SK-N-MC (cell line): Measurements from ENCODE around the gene TK2.

Experiments
- DNase-seq: peaks from one replicate; pipeline ENCODE4 v3.0.0-alpha.2; 2011; ENCODE audit warnings: low read depth, low spot score
- H3K27ac ChIP-seq: fragments of 200-600 bp; sonication (generic); 2 replicates; pipeline ENCODE4 v1.5.1; 2016; ENCODE audit warnings: mixed run types
- H3K36me3 ChIP-seq: fragments of 200-600 bp; sonication (generic); 2 replicates; pipeline ENCODE4 v1.6.1; 2017; ENCODE audit warnings: antibody characterized with exemption, low read length, mixed read lengths; ENCODE audit not compliant: insufficient read depth
- H3K4me3 ChIP-seq: fragments of 200-600 bp; sonication (generic); 2 replicates; pipeline ENCODE4 v1.5.1; 2016
- H3K9ac ChIP-seq: fragments of 200-600 bp; sonication (generic); 2 replicates; pipeline ENCODE4 v1.8.0; 2017; ENCODE audit warnings: mixed run types, mixed read lengths; ENCODE audit not compliant: insufficient read length
- H3K9me3 ChIP-seq: fragments of 200-600 bp; sonication (generic); 2 replicates; pipeline ENCODE4 v1.6.1; 2017; ENCODE audit warnings: low read depth, mild to moderate bottlenecking, antibody characterized with exemption, low read length, moderate library complexity, mixed read lengths
- EZH2 ChIP-seq: fragments of 200-600 bp; sonication (generic); IDR thresholded peaks from one replicate; pipeline ENCODE4 v1.6.1; 2017; ENCODE audit warnings: antibody characterized with exemption
- FOXP2 ChIP-seq: optimal IDR thresholded peaks from 2 replicates; pipeline ENCODE3; 2011; ENCODE audit warnings: mild to moderate bottlenecking, moderate library complexity; ENCODE audit not compliant: insufficient read depth; ENCODE audit errors: extremely low read length, control extremely low read depth
- POLR2AphosphoS5 ChIP-seq: IDR thresholded peaks from 2 replicates; pipeline ENCODE4 v1.6.1; 2012; ENCODE audit warnings: mild to moderate bottlenecking, low read depth, low read length, borderline replicate concordance

The TK2 gene

GRCh38 chr16:66486199-66486772 lies 63.6 kb downstream of the TK2 start:
- H3K4me3 ChIP-seq: no peak overlapping the region
- H3K27ac ChIP-seq: no peak overlapping the region
- TF ChIP-seq EZH2 (no peak), FOXP2 (no peak), POLR2AphosphoS5 (no peak)
- no peak overlapping the region for H3K9ac ChIP-seq
- H3K36me3 ChIP-seq: no peaks in the 10 kb centered on the region
- no peak for DNase-seq
- H3K9me3 ChIP-seq: no peaks in the 10 kb centered on the region

- no peaks in the 10 kb centered on the region for H3K9me3 ChIP-seq
- TF ChIP-seq POLR2AphosphoS5: no peak
- no peak for TF ChIP-seq FOXP2
- no peak for TF ChIP-seq EZH2
- DNase-seq: no peak
Measured at GRCh38 chr16:66485376-66485775, 64.5 kb downstream of the TK2 start.

GRCh38 chr16:66484453-66485213 lies 65.3 kb downstream of the TK2 start:
- no peak overlapping the region for H3K9ac ChIP-seq
- no peak overlapping the region for H3K4me3 ChIP-seq
- no peaks in the 10 kb centered on the region for H3K36me3 ChIP-seq
- TF ChIP-seq EZH2 (no peak), POLR2AphosphoS5 (no peak), FOXP2 (no peak)
- no peaks in the 10 kb centered on the region for H3K9me3 ChIP-seq
- no peak for DNase-seq
- H3K27ac ChIP-seq: no peak overlapping the region

More at GRCh38 chr16:66485376-66485775, 64.5 kb downstream of the TK2 start:
- Histone ChIP-seq H3K4me3 (no peak overlapping the region), H3K36me3 (no peaks in the 10 kb centered on the region), H3K9ac (no peak overlapping the region), H3K27ac (no peak overlapping the region)

- no peak for DNase-seq
- Histone ChIP-seq H3K9me3 (no peaks in the 10 kb centered on the region), H3K36me3 (no peaks in the 10 kb centered on the region), H3K9ac (no peak overlapping the region), H3K27ac (no peak overlapping the region), H3K4me3 (no peak overlapping the region)
- no peak for TF ChIP-seq POLR2AphosphoS5
Measured at GRCh38 chr16:66483689-66484452, 66.1 kb downstream of the TK2 start.

GRCh38 chr16:66481943-66482390 lies 68.0 kb downstream of the TK2 start:
- TF ChIP-seq POLR2AphosphoS5 (no peak), EZH2 (no peak), FOXP2 (no peak)
- DNase-seq: no peak
- no peak overlapping the region for H3K9ac ChIP-seq
- no peaks in the 10 kb centered on the region for H3K36me3 ChIP-seq
- H3K4me3 ChIP-seq: no peak overlapping the region
- no peak overlapping the region for H3K27ac ChIP-seq
- no peaks in the 10 kb centered on the region for H3K9me3 ChIP-seq

- H3K9ac ChIP-seq: no peak overlapping the region
- H3K4me3 ChIP-seq: no peak overlapping the region
- H3K9me3 ChIP-seq: no peaks in the 10 kb centered on the region
- no peak overlapping the region for H3K27ac ChIP-seq
- DNase-seq: no peak
- H3K36me3 ChIP-seq: no peaks in the 10 kb centered on the region
- TF ChIP-seq POLR2AphosphoS5 (no peak), FOXP2 (no peak), EZH2 (no peak)
Measured at GRCh38 chr16:66481081-66481942, 68.6 kb downstream of the TK2 start.

GRCh38 chr16:66480265-66481080 lies 69.4 kb downstream of the TK2 start:
- Histone ChIP-seq H3K27ac (no peak overlapping the region), H3K9me3 (no peaks in the 10 kb centered on the region), H3K9ac (no peak overlapping the region), H3K4me3 (no peak overlapping the region), H3K36me3 (no peaks in the 10 kb centered on the region)
- DNase-seq: no peak
- no peak for TF ChIP-seq POLR2AphosphoS5
- no peak for TF ChIP-seq FOXP2
- TF ChIP-seq EZH2: no peak
